Measurements from ENCODE around the gene TMEM39A.

The TMEM39A gene

GRCh38 chr3:119456469-119456868 lies 6.9 kb downstream of the TMEM39A start:
- no peak for DNase-seq (ENCODE audit: low read depth in 2 of 2)

DNA sequence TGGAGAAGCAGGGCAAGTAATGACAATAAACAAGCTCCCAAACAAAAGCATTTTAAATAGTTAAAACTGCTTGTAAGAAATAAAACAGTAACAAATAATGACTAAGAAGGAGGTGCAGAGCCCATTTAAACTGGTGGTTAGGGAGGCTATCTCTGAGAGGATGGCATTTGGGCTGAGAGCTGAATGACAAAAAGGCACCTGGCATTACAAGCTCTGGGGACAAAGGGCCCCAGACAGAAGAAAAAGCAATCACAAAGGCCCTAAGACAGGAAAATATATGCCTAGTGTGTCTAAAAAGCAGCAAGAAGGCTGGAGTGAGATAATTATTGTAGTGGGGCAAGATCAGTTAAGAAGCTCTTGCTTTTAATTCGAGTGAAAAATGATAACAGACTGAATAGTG lies 9.6 kb downstream of the TMEM39A start:
- DNase-seq (ENCODE audit: low read depth in 2 of 2) = no peak

GRCh38 chr3:119444590-119444989 lies 18.8 kb downstream of the TMEM39A start:
- no peak for DNase-seq (ENCODE audit: low read depth in 2 of 2)

GRCh38 chr3:119443179-119443578 lies 20.2 kb downstream of the TMEM39A start:
- DNase-seq (ENCODE audit: low read depth in 2 of 2) = no peak

DNA sequence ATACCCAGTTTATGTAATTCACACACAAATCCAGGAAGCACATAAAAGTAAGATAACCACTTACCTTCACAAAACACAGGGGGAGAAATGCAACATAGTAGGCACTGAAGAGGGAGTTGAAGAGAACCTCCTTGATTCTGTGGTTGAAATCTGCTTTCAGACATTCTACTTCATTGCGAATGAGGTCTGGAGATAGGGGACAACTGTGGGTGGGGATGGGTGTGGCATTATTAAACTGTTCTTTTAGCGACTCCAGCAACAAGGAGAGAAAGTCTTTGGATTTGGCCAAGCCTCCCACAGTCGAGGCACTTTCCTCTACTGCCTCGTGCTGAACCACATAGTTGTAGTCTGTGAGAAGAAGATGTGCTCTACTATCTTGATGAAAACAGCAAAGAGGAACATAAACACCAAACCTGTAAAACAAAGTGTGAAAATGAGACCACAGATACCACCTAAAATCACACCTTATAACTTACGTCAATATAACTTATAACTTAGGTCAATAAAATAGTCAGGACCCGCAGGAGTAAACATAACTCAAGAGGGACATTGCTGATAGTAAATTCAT lies 25.6 kb downstream of the TMEM39A start:
- DNase-seq (ENCODE audit: low read depth in 2 of 2) = no peak

- no peak for DNase-seq (ENCODE audit: low read depth in 2 of 2)
Measured at GRCh38 chr3:119436977-119437376, 26.4 kb downstream of the TMEM39A start.

- no peak for DNase-seq (ENCODE audit: low read depth in 2 of 2)
Measured at GRCh38 chr3:119434703-119435102, 28.7 kb downstream of the TMEM39A start.

DNA sequence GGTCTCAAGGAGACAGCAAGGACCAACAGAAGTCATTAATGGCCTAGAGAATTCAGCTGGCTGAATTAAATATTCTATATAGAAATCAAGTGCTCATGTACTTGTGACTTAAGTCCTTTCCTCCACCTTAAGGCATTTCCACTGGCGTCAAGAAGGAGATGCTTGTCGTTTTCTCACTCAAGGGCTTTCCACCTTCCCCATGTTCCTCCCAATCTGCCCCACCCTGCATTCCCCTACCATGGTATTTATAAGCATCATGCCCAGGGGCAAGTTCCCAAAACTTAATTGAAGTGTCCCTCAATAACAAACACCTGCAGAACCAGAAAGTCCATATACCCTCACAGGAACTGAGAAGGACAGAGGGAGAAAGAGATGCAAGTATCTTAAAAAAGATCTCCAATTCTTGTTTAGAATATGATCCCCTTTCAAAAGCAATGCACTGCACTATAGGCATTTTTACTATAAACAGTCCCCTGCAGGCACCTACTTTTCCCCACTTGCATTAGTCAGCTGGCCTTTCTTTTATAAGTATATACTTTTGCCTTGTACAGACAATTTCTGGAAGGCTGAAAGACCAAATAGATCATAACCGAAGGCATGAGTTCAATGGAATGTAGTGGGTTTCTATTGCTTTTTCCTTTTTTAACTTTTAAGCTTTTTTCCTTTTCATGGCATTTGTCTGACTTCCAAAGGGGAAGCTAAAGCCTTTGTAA lies 29.6 kb downstream of the TMEM39A start:
- DNase-seq (ENCODE audit: low read depth in 2 of 2) = no peak

DNA sequence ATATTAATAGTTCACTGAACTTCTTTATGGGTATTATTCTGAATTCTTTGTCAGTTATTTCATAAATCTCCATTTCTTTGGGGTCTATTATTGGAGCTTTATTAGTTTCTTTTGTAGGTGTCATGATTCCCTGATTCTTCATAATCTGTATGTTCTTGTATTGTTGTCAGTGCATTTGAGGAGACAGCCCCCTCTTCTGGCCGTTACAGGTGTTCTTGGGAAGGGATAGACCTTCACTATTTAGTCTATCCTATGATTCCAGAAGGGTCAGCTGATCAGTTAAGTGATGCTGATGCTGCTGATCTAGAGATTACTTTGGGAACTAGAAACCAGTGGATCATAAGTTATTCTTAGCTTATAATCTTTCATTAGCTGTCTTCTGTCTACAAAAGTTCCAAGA lies 34.9 kb downstream of the TMEM39A start:
- DNase-seq (ENCODE audit: low read depth in 2 of 2) = no peak

DNA sequence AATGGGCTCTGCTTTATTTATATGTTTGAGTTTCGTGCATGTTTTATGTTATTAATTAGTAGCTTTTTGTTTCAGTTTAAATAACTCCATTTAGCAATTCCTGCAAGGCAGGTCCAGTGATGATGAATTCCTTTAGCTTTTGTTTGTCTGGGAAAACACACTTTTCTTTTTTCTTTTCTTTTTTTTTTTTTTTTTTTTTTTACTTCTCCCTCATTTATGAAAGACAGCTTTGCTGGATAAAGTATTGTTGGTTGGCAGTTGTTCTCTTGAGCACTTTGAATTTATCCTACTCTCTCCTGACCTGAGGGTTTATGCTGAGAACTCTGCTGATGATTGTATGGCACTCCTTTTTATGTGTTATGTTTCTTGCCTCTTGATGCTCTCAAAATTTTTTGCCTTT lies 35.7 kb downstream of the TMEM39A start:
- DNase-seq (ENCODE audit: low read depth in 2 of 2) = no peak

DNA sequence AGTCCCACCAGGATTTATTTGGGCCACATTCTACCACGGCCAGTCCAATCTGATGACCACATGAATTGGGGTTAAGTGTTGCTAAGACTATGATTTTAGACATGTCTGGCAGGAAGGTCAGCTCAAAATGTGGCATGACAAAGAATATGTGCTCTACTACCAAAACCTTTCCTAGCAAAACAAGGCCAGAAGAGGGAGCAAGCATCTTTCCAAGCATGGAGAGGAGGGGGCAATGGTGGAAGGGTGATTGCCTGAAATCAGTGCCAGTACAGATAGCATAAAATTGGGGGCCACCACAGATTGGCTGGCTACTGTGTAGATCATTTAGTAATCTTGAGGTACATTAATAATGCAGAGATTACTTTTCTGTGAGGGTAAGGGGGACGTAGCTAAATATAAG lies 43.2 kb downstream of the TMEM39A start:
- DNase-seq (ENCODE audit: low read depth in 2 of 2) = no peak

GRCh38 chr3:119418641-119419040 lies 44.8 kb downstream of the TMEM39A start:
- DNase-seq (ENCODE audit: low read depth in 2 of 2) = no peak

GRCh38 chr3:119417771-119418512 lies 45.5 kb downstream of the TMEM39A start:
- DNase-seq (ENCODE audit: low read depth in 2 of 2) = no peak

DNA sequence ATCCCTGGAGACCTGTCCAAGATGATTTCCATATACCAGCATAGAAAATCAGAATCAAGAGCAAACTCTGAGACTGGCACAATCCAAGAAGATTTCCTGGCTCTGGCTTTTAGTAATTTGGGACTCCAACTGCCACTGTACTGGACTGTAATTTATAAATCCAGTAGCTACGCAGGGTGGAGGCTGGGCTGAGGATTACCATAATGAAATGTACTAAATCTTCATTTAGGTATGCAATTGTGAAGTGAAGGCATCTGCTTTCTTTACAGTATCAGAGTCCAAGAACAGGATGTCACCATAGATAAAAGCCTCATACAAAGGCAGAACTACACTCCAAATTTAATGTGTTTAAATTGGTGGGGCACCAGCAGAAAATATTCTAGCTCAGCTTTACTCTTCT lies 46.5 kb downstream of the TMEM39A start:
- no peak for DNase-seq (ENCODE audit: low read depth in 2 of 2)

DNA sequence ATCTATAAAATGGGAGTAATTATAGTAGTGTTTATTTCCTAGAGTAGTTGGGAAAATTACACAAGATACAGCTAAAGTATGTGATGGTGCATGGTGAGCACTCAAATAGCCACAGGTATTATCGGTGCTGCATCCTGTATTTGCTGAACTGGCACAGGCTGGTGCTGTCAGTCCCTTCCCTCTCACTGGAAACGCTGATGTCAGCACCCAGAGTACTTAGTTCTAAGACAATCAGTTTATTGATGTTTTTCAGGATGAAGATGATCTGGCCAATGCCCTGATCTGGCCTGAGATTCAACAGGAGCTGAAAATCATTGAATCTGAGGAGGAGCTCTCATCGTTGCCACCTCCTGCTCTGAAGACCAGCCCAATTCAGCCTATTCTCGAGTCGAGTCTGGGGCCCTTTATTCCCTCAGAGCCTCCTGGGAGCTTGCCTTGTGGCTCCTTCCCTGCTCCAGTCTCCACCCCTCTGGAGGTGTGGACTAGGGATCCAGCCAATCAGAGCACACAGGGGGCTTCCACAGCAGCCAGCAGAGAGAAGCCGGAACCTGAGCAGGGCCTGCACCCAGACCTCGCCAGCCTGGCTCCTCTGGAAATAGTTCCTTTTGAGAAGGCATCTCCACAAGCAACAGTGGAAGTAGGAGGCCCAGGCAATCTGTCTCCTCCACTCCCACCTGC lies 49.7 kb downstream of the TMEM39A start:
- DNase-seq (ENCODE audit: low read depth in 2 of 2) = no peak

DNA sequence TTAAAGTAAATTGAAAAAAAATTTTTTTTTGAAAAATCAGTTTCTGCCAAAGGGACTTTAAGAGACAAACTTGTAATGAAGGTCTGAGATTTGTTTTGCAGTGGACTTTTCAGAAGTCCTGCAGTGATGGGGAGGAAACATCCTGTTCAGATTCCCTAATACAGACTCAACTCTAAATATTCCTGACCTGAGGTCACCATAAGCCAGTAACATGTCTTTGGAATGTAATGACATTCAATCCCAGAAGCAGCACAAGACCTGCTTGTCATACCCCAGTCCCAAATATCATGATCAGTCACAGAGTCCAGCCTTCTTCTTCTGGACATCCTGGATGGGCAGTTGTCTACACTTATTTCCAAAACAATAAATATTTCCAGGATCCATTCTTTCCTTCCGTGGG lies 53.6 kb downstream of the TMEM39A start:
- no peak for DNase-seq (ENCODE audit: low read depth in 2 of 2)

DNA sequence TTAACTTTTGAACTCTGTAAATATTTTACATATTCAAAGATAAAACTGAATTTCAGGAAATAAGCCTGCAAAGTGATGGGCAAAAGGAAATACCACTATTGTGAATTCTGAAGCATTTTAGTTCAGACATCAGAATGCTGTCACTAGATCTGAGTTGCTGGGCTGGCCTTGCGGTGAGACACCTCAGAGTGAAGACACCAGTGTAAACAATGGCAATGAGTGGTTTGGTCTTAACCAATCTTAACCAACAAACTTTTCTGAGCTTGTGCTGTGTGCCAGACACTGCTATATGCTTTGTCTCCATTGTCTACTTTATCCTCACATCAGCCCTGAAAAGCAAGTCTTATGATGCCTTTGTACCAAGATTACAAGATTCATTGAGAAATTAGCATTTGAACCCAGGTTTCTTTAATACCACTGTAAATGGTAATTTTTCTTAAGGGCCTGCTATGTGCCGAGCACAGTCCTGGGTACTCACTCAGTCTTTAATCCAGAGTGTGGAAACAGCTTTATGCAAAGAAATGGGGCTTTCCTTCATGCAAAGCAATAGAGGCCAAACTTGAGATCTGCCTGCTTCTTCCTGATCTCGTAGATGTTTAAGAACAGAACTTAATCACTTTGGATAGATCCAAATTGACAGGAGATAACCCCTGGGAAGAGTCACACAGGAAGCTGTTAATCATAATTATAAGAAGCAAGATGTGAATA lies 55.0 kb downstream of the TMEM39A start:
- no peak for DNase-seq (ENCODE audit: low read depth in 2 of 2)

- no peak for DNase-seq (ENCODE audit: low read depth in 2 of 2)
Measured at GRCh38 chr3:119405315-119405714, 58.1 kb downstream of the TMEM39A start.

DNA sequence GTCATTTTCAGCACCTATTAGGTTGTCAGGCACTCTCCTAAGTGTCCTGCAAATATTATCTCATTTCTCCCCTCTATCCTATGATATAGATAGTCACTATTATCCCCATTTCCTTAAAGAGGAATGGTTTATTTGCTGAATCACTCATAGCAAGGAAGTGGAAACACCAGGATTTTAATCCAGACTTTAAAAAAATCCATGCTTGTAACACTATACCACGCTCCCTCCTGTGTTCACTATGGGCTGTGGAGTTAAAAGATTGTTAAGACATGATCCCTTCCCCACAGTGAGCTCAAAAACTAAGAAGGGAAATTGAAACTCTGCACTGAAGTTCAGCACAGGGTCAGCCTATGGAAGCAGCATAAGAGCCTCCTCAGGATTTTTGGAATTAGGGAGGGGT lies 60.2 kb downstream of the TMEM39A start:
- DNase-seq (ENCODE audit: low read depth in 2 of 2) = no peak

DNA sequence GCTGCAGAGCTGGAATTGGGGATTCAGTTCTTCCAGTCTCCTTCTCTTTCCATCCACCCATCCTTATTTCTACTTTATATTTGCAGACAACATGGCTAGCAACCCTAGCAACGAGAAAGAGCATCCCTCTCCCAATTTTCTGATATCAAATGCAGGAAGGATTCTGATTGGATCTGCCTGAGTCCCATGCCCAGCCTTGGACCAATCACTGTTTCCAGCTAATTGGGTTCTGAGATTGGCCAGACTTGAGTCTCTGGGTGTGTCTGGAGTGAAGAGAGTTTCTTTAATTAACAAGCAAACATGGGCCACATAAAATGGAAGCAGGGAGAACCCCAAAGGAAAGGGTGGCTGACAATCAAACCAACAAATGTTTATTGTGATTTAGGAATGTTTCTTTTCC lies 60.6 kb downstream of the TMEM39A start:
- DNase-seq (ENCODE audit: low read depth in 2 of 2) = no peak

GRCh38 chr3:119401503-119402440 lies 61.6 kb downstream of the TMEM39A start:
- DNase-seq (ENCODE audit: low read depth in 2 of 2) = no peak
